CD14-positive monocyte (primary cell): Measurements from ENCODE around the gene CDH5. TPM values are rescaled to one million over a fixed set of nuclear protein-coding genes. Genes with fewer than 3 reads are reported as not detected.
A peak's percentile ranks its signal among the peaks of the same experiment; 100 is the strongest.

Source experiments
- DNase-seq, 3 donors: peaks; one replicate each; pipeline ENCODE4 v3.0.0-alpha.2; 2011 to 2022
- H2AFZ ChIP-seq: 2 replicates; pipeline ENCODE4 v1.6.0; 2012; ENCODE audit warnings: mild to moderate bottlenecking, low read depth, low read length, inconsistent platforms; ENCODE audit not compliant: insufficient read depth, poor library complexity, severe bottlenecking
- H3K27ac ChIP-seq, 2 donors: 1 replicate in 1 of 2; 2 replicates in 1 of 2; pipeline ENCODE4 v1.5.1; 2012 to 2013; ENCODE audit warnings: low read length in 2 of 2, control low read depth in 1 of 2, inconsistent platforms in 1 of 2, low read depth in 1 of 2, mild to moderate bottlenecking in 1 of 2
- H3K27me3 ChIP-seq, 2 donors: one replicate each; pipeline versions ENCODE4 v1.6.0 to v1.6.1; 2011 to 2013; ENCODE audit warnings: low read length in 2 of 2; ENCODE audit not compliant: control insufficient read depth in 2 of 2, insufficient read depth in 2 of 2
- H3K36me3 ChIP-seq, 2 donors: replicated peaks in 1 of 2; 1 replicate in 1 of 2; 2 replicates in 1 of 2; pipeline versions ENCODE4 v1.5.1 to v1.6.1; 2012 to 2013; ENCODE audit warnings: low read length in 2 of 2, control low read depth in 1 of 2, inconsistent platforms in 1 of 2, mild to moderate bottlenecking in 1 of 2; ENCODE audit not compliant: insufficient read depth in 2 of 2, control insufficient read depth in 1 of 2
- H3K4me1 ChIP-seq, 2 donors: 1 replicate in 1 of 2; 2 replicates in 1 of 2; pipeline versions ENCODE4 v1.5.1 to v1.6.1; 2012 to 2013; ENCODE audit warnings: low read length in 2 of 2, control low read depth in 1 of 2, inconsistent platforms in 1 of 2, mild to moderate bottlenecking in 1 of 2, moderate library complexity in 1 of 2; ENCODE audit not compliant: insufficient read depth in 2 of 2, control insufficient read depth in 1 of 2
- H3K4me2 ChIP-seq: replicated peaks from 2 replicates; pipeline ENCODE3; 2012; ENCODE audit warnings: low read length, moderate library complexity, mild to moderate bottlenecking; ENCODE audit not compliant: poor library complexity, severe bottlenecking; ENCODE audit errors: extremely low read depth
- H3K4me3 ChIP-seq, 3 experiments: fragments of 200-600 bp in 1 of 3; sonication (generic) in 1 of 3; replicated peaks in 1 of 3; 1 replicate in 2 of 3; 2 replicates in 1 of 3; pipeline ENCODE4 v1.5.1; 2011 to 2013; ENCODE audit warnings: low read length in 3 of 3, mild to moderate bottlenecking in 3 of 3, control low read depth in 2 of 3, low read depth in 2 of 3, inconsistent platforms in 1 of 3, moderate library complexity in 1 of 3
- H3K79me2 ChIP-seq: 2 replicates; pipeline ENCODE4 v1.6.0; 2012; ENCODE audit warnings: mild to moderate bottlenecking, control low read depth, inconsistent platforms, low read length, moderate library complexity; ENCODE audit not compliant: insufficient read depth
- H3K9ac ChIP-seq: 2 replicates; pipeline ENCODE4 v1.6.0; 2017; ENCODE audit warnings: low read length, mild to moderate bottlenecking; ENCODE audit not compliant: insufficient read depth, poor library complexity, severe bottlenecking
- H3K9me3 ChIP-seq, 2 donors: replicated peaks in 1 of 2; 1 replicate in 1 of 2; 2 replicates in 1 of 2; pipeline versions ENCODE4 v1.5.1 to v1.6.1; 2012 to 2013; ENCODE audit warnings: low read length in 2 of 2, control low read depth in 1 of 2; ENCODE audit not compliant: control insufficient read depth in 1 of 2, insufficient read depth in 1 of 2
- H4K20me1 ChIP-seq: 2 replicates; pipeline ENCODE4 v1.6.0; 2012; ENCODE audit warnings: mild to moderate bottlenecking, low read length, control low read depth, moderate library complexity; ENCODE audit not compliant: insufficient read depth
- H3K27ac Mint-ChIP-seq, 7 donors: one replicate each; pipeline ENCODE4 v1.8.0; 2020; ENCODE audit warnings: mild to moderate bottlenecking in 7 of 7, mixed read lengths in 7 of 7, moderate library complexity in 6 of 7, inconsistent platforms in 2 of 7
- H3K27me3 Mint-ChIP-seq, 3 donors: one replicate each; pipeline ENCODE4 v1.8.0; 2021 to 2022; ENCODE audit warnings: low read depth in 3 of 3, mild to moderate bottlenecking in 3 of 3, mixed read lengths in 3 of 3, moderate library complexity in 3 of 3, inconsistent platforms in 1 of 3
- H3K36me3 Mint-ChIP-seq, 2 donors: one replicate each; pipeline ENCODE4 v1.8.0; 2020; ENCODE audit warnings: mixed read lengths in 2 of 2, inconsistent platforms in 1 of 2, mild to moderate bottlenecking in 1 of 2
- H3K4me1 Mint-ChIP-seq: one replicate; pipeline ENCODE4 v1.8.0; 2020; ENCODE audit warnings: mild to moderate bottlenecking, mixed read lengths
- H3K4me3 Mint-ChIP-seq, 2 donors: one replicate each; pipeline ENCODE4 v1.8.0; 2020; ENCODE audit warnings: mild to moderate bottlenecking in 2 of 2, mixed read lengths in 2 of 2, moderate library complexity in 1 of 2
- H3K9me3 Mint-ChIP-seq, 7 donors: one replicate each; pipeline ENCODE4 v1.8.0; 2020 to 2022; ENCODE audit warnings: mixed read lengths in 7 of 7, mild to moderate bottlenecking in 6 of 7, moderate library complexity in 6 of 7, inconsistent platforms in 2 of 7
- CTCF ChIP-seq: fragments of 200-600 bp; IDR thresholded peaks from one replicate; pipeline ENCODE4 v1.8.0; 2022; ENCODE audit warnings: antibody characterized with exemption, mild to moderate bottlenecking
- WGBS: methylation state at CpG from one replicate; pipeline ENCODE4 v1.1.5; 2013; ENCODE audit warnings: missing lambda C conversion rate; ENCODE audit not compliant: insufficient coverage; 5-methylcytosine and 5-hydroxymethylcytosine counted together
- intact Hi-C, 2 donors: fragments of 100-400 bp; cut with micrococcal nuclease; formaldehyde crosslinking; loops; one replicate each; pipeline versions ENCODE4 v1.15.0 to v1.15.1; 2023
- polyA plus RNA-seq, 3 donors: library from polyadenylated mRNA; depleted of rRNA in 1 of 3; unstranded in 2 of 3; stranded (reverse) in 1 of 3; fragments of 300-500 nt in 2 of 3; fragments of >200 nt in 1 of 3; fragmentation: Illumina TruSeq in 2 of 3; gene quantifications; 1 replicate in 2 of 3; 2 replicates in 1 of 3; pipeline ENCODE4 v1.2.3, GENCODE V29; 2012 to 2021

CDH5 gene
- polyA plus RNA-seq, 3 donors: 0.12 to 0.22 TPM; not detected in 1

DNA sequence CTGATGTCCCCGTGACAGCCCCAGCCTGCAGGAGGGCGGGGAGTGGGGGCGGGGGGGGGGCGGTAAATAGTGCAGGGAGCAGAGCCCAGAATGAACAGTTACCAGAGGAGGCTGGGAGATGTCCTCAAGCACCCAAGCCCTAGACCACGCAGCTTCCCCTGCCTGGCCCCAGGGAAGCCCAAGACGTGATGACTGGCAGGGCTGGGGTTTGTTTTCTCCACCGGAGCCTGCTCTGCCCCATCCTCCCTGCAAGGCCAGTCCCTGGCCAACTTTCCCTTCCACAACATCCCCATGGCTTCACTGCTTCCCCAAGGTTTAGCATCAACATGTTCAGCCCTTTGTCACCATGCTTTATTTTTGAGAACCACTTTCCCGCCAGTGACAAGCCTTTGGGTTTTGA, 59.2 kb downstream of the CDH5 start:
- H3K4me3 ChIP-seq: no peak overlapping the region
- no peaks in the 10 kb centered on the region for H4K20me1 ChIP-seq
- H3K36me3 Mint-ChIP-seq: peaks cover 3% of the 10 kb centered on the region in 2 donors
- no peak for DNase-seq
- no peak for TF ChIP-seq CTCF
- no peak overlapping the region for H2AFZ ChIP-seq
- intact Hi-C loops: no loop called here
- H3K27ac ChIP-seq: no peak overlapping the region
- H3K9me3 ChIP-seq: peaks cover 0 to 28% of the 10 kb centered on the region in 2 donors
- H3K4me3 Mint-ChIP-seq: peak overlapping the region in 1 of 2 donors; percentile 57
- peaks cover 0 to 23% (median 18%) of the 10 kb centered on the region in 7 donors for H3K9me3 Mint-ChIP-seq
- peaks cover 76 to 85% (median 82%) of the 10 kb centered on the region in 3 donors for H3K27me3 Mint-ChIP-seq
- H3K4me1 Mint-ChIP-seq: peaks cover 12% of the 10 kb centered on the region
- WGBS: 4% methylated on average over 3 of the region's 8 CpGs
- H3K4me2 ChIP-seq: no peak overlapping the region
- no peaks in the 10 kb centered on the region for H3K79me2 ChIP-seq
- no peak overlapping the region for H3K27ac Mint-ChIP-seq
- H3K36me3 ChIP-seq: no peaks in the 10 kb centered on the region
- peaks cover 75 to 86% of the 10 kb centered on the region in 2 donors for H3K27me3 ChIP-seq
- no peak overlapping the region for H3K9ac ChIP-seq
- H3K4me1 ChIP-seq: peaks cover 10 to 11% of the 10 kb centered on the region in 2 donors

- peaks cover 68 to 87% of the 10 kb centered on the region in 2 donors for H3K27me3 ChIP-seq
- peaks cover 3% of the 10 kb centered on the region in 2 donors for H3K36me3 Mint-ChIP-seq
- no peak overlapping the region for H2AFZ ChIP-seq
- peak overlapping the region; percentile 23 for H3K4me2 ChIP-seq
- H3K27ac ChIP-seq: no peak overlapping the region
- no peak overlapping the region for H3K27ac Mint-ChIP-seq
- intact Hi-C loops: no loop called here
- DNase-seq: no peak
- peaks cover 0 to 22% (median 17%) of the 10 kb centered on the region in 7 donors for H3K9me3 Mint-ChIP-seq
- peaks cover 80 to 89% (median 82%) of the 10 kb centered on the region in 3 donors for H3K27me3 Mint-ChIP-seq
- no peak overlapping the region for H3K9ac ChIP-seq
- no peak for TF ChIP-seq CTCF
- no peaks in the 10 kb centered on the region for H3K79me2 ChIP-seq
- H3K4me3 ChIP-seq: no peak overlapping the region
- no peaks in the 10 kb centered on the region for H4K20me1 ChIP-seq
- peaks cover 12% of the 10 kb centered on the region for H3K4me1 Mint-ChIP-seq
- 5% methylated on average over 52 of the region's 56 CpGs for WGBS
- H3K9me3 ChIP-seq: peaks cover 0 to 28% of the 10 kb centered on the region in 2 donors
- no peaks in the 10 kb centered on the region for H3K36me3 ChIP-seq
- H3K4me1 ChIP-seq: peaks cover 10 to 11% of the 10 kb centered on the region in 2 donors
- H3K4me3 Mint-ChIP-seq: peak overlapping the region; percentile 31 to 90
These were observed 59.9 kb downstream of the CDH5 start for GRCh38 chr16:66426112-66427035.
